K562 (cell line): ENCODE data around the gene PCBP2. TPM values are rescaled to one million over a fixed set of nuclear protein-coding genes. Genes with fewer than 3 reads are reported as not detected.

Experiments
- ARHGAP35 ChIP-seq: fragments of 450-650 bp; IDR thresholded peaks from 2 replicates; pipeline ENCODE4 v1.6.1; 2018; ENCODE audit not compliant: partially characterized antibody
- ASH1L ChIP-seq: fragments of 450-650 bp; IDR thresholded peaks from 2 replicates; pipeline ENCODE4 v1.6.1; 2018; ENCODE audit warnings: borderline replicate concordance, mild to moderate bottlenecking, low read depth; ENCODE audit not compliant: partially characterized antibody
- CAMTA2 ChIP-seq: fragments of 250-450 bp; sonication (Bioruptor Pico); conservative IDR thresholded peaks from 2 replicates; pipeline ENCODE4 v1.5.1; 2022
- EZH2 ChIP-seq: IDR thresholded peaks from 2 replicates; pipeline ENCODE4 v1.6.1; 2012; ENCODE audit warnings: low read depth, mild to moderate bottlenecking, inconsistent platforms, low read length, borderline replicate concordance
- JUND ChIP-seq, 2 experiments: IDR thresholded peaks; 2 replicates in 1 of 2; 3 replicates in 1 of 2; pipeline ENCODE4 v1.6.1; 2011; ENCODE audit warnings: borderline replicate concordance in 2 of 2, low read depth in 2 of 2, low read length in 2 of 2, improper control_type of control experiment in 1 of 2, missing biosample characterization in 1 of 2, missing genetic modification characterization in 1 of 2, missing genetic modification reagents in 1 of 2
- MTA3 ChIP-seq: fragments of 450-650 bp; formaldehyde crosslinking; IDR thresholded peaks from 2 replicates; pipeline ENCODE4 v1.6.1; 2017; ENCODE audit warnings: mild to moderate bottlenecking, borderline replicate concordance
- PHF21A ChIP-seq: fragments of 450-650 bp; IDR thresholded peaks from 2 replicates; pipeline ENCODE4 v1.6.1; 2017; ENCODE audit warnings: low read depth, borderline replicate concordance
- RAD21 ChIP-seq, 2 experiments: fragments of 250-450 bp in 1 of 2; fragments of 450-650 bp in 1 of 2; sonication (Bioruptor Pico) in 1 of 2; formaldehyde crosslinking in 1 of 2; IDR thresholded peaks in 1 of 2; conservative IDR thresholded peaks in 1 of 2; 2 replicates each; pipeline versions ENCODE4 v1.4.0 to v1.8.0; 2020 to 2022; ENCODE audit warnings: mild to moderate bottlenecking in 2 of 2, moderate library complexity in 1 of 2
- RBM25 ChIP-seq: fragments of 200-400 bp; formaldehyde crosslinking; IDR thresholded peaks from 2 replicates; pipeline ENCODE4 v1.6.1; 2018; ENCODE audit warnings: low read length, low read depth, moderate library complexity; ENCODE audit not compliant: severe bottlenecking
- TAF1 ChIP-seq: IDR thresholded peaks from 2 replicates; pipeline ENCODE4 v1.6.1; 2011; ENCODE audit warnings: mild to moderate bottlenecking, low read length, moderate library complexity; ENCODE audit not compliant: insufficient read depth, control insufficient read depth, severe bottlenecking; ENCODE audit errors: extremely low read depth
- TAF7 ChIP-seq: fragments of 450-650 bp; IDR thresholded peaks from 2 replicates; pipeline ENCODE4 v1.6.1; 2016; ENCODE audit warnings: missing genetic modification characterization, missing compliant biosample characterization
- TCF7 ChIP-seq: sonication (generic); IDR thresholded peaks from 2 replicates; pipeline ENCODE4 v1.6.1; 2016; ENCODE audit warnings: antibody characterized with exemption, borderline replicate concordance
- ZKSCAN1 ChIP-seq: fragments of 150-350 bp; IDR thresholded peaks from 2 replicates; pipeline ENCODE4 v1.6.1; 2016; ENCODE audit warnings: low read depth, low read length
- ZNF134 ChIP-seq: fragments of 250-450 bp; sonication (Bioruptor Pico); conservative IDR thresholded peaks from 2 replicates; pipeline ENCODE4 v1.4.0; 2020
- ZNF57 ChIP-seq: fragments of 450-650 bp; formaldehyde crosslinking; IDR thresholded peaks from 2 replicates; pipeline ENCODE4 v1.4.0; 2020; ENCODE audit warnings: mild to moderate bottlenecking, moderate library complexity
- ZNF77 ChIP-seq: fragments of 250-450 bp; sonication (Bioruptor Pico); IDR thresholded peaks from 2 replicates; pipeline ENCODE4 v1.5.0; 2020
- polyA plus RNA-seq, 8 experiments: library from polyadenylated mRNA; depleted of rRNA in 4 of 8; stranded (reverse) in 5 of 8; unstranded in 3 of 8; fragments of >200 nt; fragmentation: Nextera tagmentation in 2 of 8; fragmentation: Illumina TruSeq in 1 of 8; extraction: Ambion mirVana in 2 of 8; extraction: Trizol in 1 of 8; gene quantifications; 2 replicates each; pipeline versions ENCODE4 v1.2.1 to v1.2.3, GENCODE V29; 2011 to 2014; ENCODE audit warnings: inconsistent platforms in 1 of 8, missing spikeins in 1 of 8
- total RNA-seq, 7 experiments: library from RNA; depleted of rRNA in 6 of 7; stranded (reverse); fragments of >200 nt in 6 of 7; fragmentation: Illumina TruSeq in 2 of 7; extraction: Trizol in 2 of 7; gene quantifications; 2 replicates each; pipeline versions ENCODE4 v1.2.1 to v1.2.3, GENCODE V29; 2011 to 2021; ENCODE audit warnings: low replicate concordance in 1 of 7
- TF ChIP-seq, protein P1 (sequence below): fragments of 450-650 bp; formaldehyde crosslinking; IDR thresholded peaks from 2 replicates; pipeline ENCODE4 v1.4.0; 2020; ENCODE audit warnings: mild to moderate bottlenecking, moderate library complexity
- TF ChIP-seq, protein P2 (sequence below): fragments of 450-650 bp; IDR thresholded peaks from 2 replicates; pipeline ENCODE4 v1.6.1; 2017; ENCODE audit warnings: antibody characterized with exemption, mild to moderate bottlenecking
- TF ChIP-seq, protein P3 (sequence below): fragments of 250-450 bp; sonication (Bioruptor Pico); IDR thresholded peaks from 2 replicates; pipeline ENCODE4 v1.4.0; 2020; ENCODE audit warnings: mild to moderate bottlenecking, moderate library complexity

Gene PCBP2
- total and polyA plus RNA-seq, 9 of the 15 experiments (the other 6 are each of a cell fraction or from before 2014, with no cell fraction given) = 137 to 831 (median 328) TPM

DNA sequence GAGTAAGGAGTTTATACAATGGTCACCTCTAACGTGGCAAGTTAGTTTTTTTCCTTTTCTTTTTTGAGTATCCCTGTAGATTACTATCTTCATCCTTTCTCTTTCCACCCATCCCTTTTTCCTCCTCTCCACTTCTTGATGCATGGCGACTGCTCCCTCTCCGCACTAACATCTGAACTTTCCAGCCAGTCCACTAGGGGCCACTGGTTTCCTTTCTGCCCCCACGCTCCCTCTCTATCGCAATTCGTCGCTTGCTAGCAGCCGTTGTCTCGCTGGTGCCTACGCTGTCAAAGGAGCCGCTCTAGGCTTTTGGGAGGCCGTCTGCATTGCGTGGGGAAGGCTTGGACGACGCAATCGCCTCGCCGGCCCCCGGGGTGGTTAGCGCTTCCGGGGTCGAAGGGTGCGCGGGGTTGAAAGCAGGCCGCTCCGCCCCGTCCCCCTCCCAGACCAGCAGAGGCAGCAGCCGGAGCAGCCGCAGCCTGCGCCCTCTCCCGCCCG is at the start of gene PCBP2 (continued):
- TF ChIP-seq, protein P1, sequence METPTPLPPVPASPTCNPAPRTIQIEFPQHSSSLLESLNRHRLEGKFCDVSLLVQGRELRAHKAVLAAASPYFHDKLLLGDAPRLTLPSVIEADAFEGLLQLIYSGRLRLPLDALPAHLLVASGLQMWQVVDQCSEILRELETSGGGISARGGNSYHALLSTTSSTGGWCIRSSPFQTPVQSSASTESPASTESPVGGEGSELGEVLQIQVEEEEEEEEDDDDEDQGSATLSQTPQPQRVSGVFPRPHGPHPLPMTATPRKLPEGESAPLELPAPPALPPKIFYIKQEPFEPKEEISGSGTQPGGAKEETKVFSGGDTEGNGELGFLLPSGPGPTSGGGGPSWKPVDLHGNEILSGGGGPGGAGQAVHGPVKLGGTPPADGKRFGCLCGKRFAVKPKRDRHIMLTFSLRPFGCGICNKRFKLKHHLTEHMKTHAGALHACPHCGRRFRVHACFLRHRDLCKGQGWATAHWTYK = no peak
- no peak for TF ChIP-seq CAMTA2
- TF ChIP-seq, protein P2, sequence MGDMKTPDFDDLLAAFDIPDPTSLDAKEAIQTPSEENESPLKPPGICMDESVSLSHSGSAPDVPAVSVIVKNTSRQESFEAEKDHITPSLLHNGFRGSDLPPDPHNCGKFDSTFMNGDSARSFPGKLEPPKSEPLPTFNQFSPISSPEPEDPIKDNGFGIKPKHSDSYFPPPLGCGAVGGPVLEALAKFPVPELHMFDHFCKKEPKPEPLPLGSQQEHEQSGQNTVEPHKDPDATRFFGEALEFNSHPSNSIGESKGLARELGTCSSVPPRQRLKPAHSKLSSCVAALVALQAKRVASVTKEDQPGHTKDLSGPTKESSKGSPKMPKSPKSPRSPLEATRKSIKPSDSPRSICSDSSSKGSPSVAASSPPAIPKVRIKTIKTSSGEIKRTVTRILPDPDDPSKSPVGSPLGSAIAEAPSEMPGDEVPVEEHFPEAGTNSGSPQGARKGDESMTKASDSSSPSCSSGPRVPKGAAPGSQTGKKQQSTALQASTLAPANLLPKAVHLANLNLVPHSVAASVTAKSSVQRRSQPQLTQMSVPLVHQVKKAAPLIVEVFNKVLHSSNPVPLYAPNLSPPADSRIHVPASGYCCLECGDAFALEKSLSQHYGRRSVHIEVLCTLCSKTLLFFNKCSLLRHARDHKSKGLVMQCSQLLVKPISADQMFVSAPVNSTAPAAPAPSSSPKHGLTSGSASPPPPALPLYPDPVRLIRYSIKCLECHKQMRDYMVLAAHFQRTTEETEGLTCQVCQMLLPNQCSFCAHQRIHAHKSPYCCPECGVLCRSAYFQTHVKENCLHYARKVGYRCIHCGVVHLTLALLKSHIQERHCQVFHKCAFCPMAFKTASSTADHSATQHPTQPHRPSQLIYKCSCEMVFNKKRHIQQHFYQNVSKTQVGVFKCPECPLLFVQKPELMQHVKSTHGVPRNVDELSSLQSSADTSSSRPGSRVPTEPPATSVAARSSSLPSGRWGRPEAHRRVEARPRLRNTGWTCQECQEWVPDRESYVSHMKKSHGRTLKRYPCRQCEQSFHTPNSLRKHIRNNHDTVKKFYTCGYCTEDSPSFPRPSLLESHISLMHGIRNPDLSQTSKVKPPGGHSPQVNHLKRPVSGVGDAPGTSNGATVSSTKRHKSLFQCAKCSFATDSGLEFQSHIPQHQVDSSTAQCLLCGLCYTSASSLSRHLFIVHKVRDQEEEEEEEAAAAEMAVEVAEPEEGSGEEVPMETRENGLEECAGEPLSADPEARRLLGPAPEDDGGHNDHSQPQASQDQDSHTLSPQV = no peak
- no peak for TF ChIP-seq EZH2
- peak; percentile 81 for TF ChIP-seq ZKSCAN1
- TF ChIP-seq ZNF57 = no peak
- TF ChIP-seq TAF1 = peak; percentile 80
- TF ChIP-seq JUND (IDR thresholded peaks at IDR 0.05; ENCODE audit: borderline replicate concordance, low read depth, low read length) = peak; percentile 81
- TF ChIP-seq JUND (tag; IDR thresholded peaks at IDR 0.05; ENCODE audit: borderline replicate concordance, low read depth, low read length) = no peak; the same call in 2 of the 3 replicates
- TF ChIP-seq ARHGAP35 = peak; percentile 26
- TF ChIP-seq RBM25 = no peak
- TF ChIP-seq TCF7 = no peak
- peak; percentile 96 for TF ChIP-seq MTA3
- TF ChIP-seq PHF21A = no peak
- TF ChIP-seq RAD21 (CRISPR knock-in tag; conservative IDR thresholded peaks at IDR 0.05 in 1 of 2, IDR thresholded peaks at IDR 0.05 in 1 of 2) = peak in 1 of 2 experiments; percentile 18; a peak in 1 of 4 replicates
- no peak for TF ChIP-seq TAF7 (tag)
- TF ChIP-seq ASH1L = no peak
- TF ChIP-seq, protein P3, sequence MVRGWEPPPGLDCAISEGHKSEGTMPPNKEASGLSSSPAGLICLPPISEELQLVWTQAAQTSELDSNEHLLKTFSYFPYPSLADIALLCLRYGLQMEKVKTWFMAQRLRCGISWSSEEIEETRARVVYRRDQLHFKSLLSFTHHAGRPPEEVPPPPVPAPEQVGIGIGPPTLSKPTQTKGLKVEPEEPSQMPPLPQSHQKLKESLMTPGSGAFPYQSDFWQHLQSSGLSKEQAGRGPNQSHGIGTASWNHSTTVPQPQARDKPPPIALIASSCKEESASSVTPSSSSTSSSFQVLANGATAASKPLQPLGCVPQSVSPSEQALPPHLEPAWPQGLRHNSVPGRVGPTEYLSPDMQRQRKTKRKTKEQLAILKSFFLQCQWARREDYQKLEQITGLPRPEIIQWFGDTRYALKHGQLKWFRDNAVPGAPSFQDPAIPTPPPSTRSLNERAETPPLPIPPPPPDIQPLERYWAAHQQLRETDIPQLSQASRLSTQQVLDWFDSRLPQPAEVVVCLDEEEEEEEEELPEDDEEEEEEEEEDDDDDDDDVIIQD (CRISPR knock-in tag) = no peak
- TF ChIP-seq ZNF77 = no peak
- no peak for TF ChIP-seq ZNF134
